Measurements from ENCODE around the gene LZTS2. TPM values are rescaled to one million over a fixed set of nuclear protein-coding genes. Genes with fewer than 3 reads are reported as not detected.

The LZTS2 gene, protein sequence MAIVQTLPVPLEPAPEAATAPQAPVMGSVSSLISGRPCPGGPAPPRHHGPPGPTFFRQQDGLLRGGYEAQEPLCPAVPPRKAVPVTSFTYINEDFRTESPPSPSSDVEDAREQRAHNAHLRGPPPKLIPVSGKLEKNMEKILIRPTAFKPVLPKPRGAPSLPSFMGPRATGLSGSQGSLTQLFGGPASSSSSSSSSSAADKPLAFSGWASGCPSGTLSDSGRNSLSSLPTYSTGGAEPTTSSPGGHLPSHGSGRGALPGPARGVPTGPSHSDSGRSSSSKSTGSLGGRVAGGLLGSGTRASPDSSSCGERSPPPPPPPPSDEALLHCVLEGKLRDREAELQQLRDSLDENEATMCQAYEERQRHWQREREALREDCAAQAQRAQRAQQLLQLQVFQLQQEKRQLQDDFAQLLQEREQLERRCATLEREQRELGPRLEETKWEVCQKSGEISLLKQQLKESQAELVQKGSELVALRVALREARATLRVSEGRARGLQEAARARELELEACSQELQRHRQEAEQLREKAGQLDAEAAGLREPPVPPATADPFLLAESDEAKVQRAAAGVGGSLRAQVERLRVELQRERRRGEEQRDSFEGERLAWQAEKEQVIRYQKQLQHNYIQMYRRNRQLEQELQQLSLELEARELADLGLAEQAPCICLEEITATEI
- polyA plus RNA-seq (2013, experiment 1 of 2) = 41.5 TPM
- polyA plus RNA-seq (2013, experiment 2 of 2) = 42.1 TPM

DNA sequence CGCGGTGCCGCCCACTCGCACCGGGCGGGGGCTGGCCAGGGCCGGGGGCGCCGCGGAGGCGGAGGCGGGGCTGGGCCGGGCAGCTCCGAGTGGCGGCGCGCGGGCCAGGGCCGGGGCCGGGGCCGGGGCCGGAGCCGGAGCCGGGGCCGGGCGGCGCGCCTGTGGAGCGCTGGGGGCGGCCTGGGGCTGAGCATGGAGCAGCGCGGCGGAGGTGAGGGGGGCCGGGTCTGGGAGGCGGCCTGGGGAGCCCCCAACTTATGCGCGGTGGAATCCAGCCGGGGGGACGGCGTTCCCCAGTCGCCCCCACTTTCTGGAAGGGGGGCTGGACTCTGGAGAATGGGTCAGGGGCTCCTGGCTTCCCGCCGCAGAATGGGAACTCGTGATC, at the start of gene LZTS2:
TSS of gene LZTS2 (plus strand) at position 67 of the 385 bp plus-strand sequence. CDS start 2,731 bp downstream, outside the sequence.
- no peaks in the 10 kb centered on the region for H3K27me3 ChIP-seq (ENCODE audit: insufficient read depth, low read length, poor library complexity)
- peak within 1 kb of the TSS; percentile 52 for H2BK120ac ChIP-seq (ENCODE audit: low read depth, low read length)
- WGBS (ENCODE audit: extremely low coverage, insufficient coverage, low lambda C conversion rate) = no CpG with 5 or more reads among the region's 44 CpGs
- H3K18ac ChIP-seq (ENCODE audit: low read length) = peak within 1 kb of the TSS; percentile 81
- H3K4me3 ChIP-seq (ENCODE audit: low read length) = peak within 1 kb of the TSS; percentile 90
- peaks cover 16% of the 10 kb centered on the region for H3K79me1 ChIP-seq (ENCODE audit: low read length)
- peak within 1 kb of the TSS; percentile 78 for H2BK5ac ChIP-seq (ENCODE audit: low read length)
- peak within 1 kb of the TSS; percentile 75 for H3K27ac ChIP-seq (ENCODE audit: low read depth, low read length)
- peak within 1 kb of the TSS; percentile 99 for H3K56ac ChIP-seq (ENCODE audit: low read length)
- peak within 1 kb of the TSS; percentile 60 for H4K8ac ChIP-seq (ENCODE audit: low read depth, low read length)
- H2AK5ac ChIP-seq (ENCODE audit: low read length) = peak within 1 kb of the TSS; percentile 93
- peak within 1 kb of the TSS; percentile 66 for H3K4ac ChIP-seq (ENCODE audit: low read depth, low read length)
- peak within 1 kb of the TSS; percentile 98 for H3K4me2 ChIP-seq (ENCODE audit: low read length)
- H3K79me2 ChIP-seq (ENCODE audit: control insufficient read depth, insufficient read depth, low read length) = peaks cover 12% of the 10 kb centered on the region
- peak; percentile 30 for DNase-seq
- H3K4me1 ChIP-seq (ENCODE audit: control insufficient read depth, low read depth, low read length) = peaks cover 15% of the 10 kb centered on the region
- peak within 1 kb of the TSS; percentile 99 for H3K9ac ChIP-seq (ENCODE audit: low read length)
- no peak within 1 kb of the TSS for H2BK15ac ChIP-seq (replicated peaks; ENCODE audit: low read depth)
- H3K36me3 ChIP-seq (ENCODE audit: control insufficient read depth, insufficient read depth, low read length) = peaks cover 5% of the 10 kb centered on the region
- no peak within 1 kb of the TSS for H4K5ac ChIP-seq (ENCODE audit: low read length)
- peak within 1 kb of the TSS; percentile 98 for H3K23ac ChIP-seq (ENCODE audit: low read length)

DNA sequence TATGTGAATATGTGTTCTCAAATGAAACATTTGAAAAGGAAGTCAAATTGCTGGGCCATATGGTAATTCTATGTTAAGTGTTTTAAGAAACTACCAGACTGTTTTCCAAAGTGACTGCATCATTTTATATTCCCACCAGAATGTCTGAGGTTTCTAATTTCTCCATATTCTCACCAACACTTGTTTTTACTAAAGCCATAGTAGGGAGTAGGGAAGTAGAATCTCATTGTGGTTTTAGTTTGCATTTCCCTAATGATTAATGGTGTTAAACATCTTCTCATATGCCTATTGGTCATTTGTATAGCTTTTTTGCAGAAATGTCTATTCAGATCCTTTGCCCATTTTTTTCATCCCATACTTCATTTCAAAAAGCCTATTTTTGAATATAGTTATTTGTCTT, 39.4 kb upstream of the LZTS2 start:
- H2BK15ac ChIP-seq (replicated peaks; ENCODE audit: low read depth) = no peak overlapping the region
- H3K56ac ChIP-seq (ENCODE audit: low read length) = no peak overlapping the region
- H2AK5ac ChIP-seq (ENCODE audit: low read length) = no peak overlapping the region
- H2BK120ac ChIP-seq (ENCODE audit: low read depth, low read length) = no peak overlapping the region
- H3K79me2 ChIP-seq (ENCODE audit: control insufficient read depth, insufficient read depth, low read length) = no peaks in the 10 kb centered on the region
- H4K8ac ChIP-seq (ENCODE audit: low read depth, low read length) = no peak overlapping the region
- H4K5ac ChIP-seq (ENCODE audit: low read length) = no peak overlapping the region
- H3K4me2 ChIP-seq (ENCODE audit: low read length) = no peak overlapping the region
- no peak overlapping the region for H3K9ac ChIP-seq (ENCODE audit: low read length)
- H2BK5ac ChIP-seq (ENCODE audit: low read length) = no peak overlapping the region
- H3K27ac ChIP-seq (ENCODE audit: low read depth, low read length) = no peak overlapping the region
- H3K4ac ChIP-seq (ENCODE audit: low read depth, low read length) = no peak overlapping the region
- H3K4me1 ChIP-seq (ENCODE audit: control insufficient read depth, low read depth, low read length) = no peaks in the 10 kb centered on the region
- no peak overlapping the region for H3K18ac ChIP-seq (ENCODE audit: low read length)
- no peaks in the 10 kb centered on the region for H3K27me3 ChIP-seq (ENCODE audit: insufficient read depth, low read length, poor library complexity)
- no peak for DNase-seq
- H3K4me3 ChIP-seq (ENCODE audit: low read length) = no peak overlapping the region
- H3K79me1 ChIP-seq (ENCODE audit: low read length) = no peaks in the 10 kb centered on the region
- H3K23ac ChIP-seq (ENCODE audit: low read length) = no peak overlapping the region
- H3K36me3 ChIP-seq (ENCODE audit: control insufficient read depth, insufficient read depth, low read length) = peaks cover 1% of the 10 kb centered on the region

DNA sequence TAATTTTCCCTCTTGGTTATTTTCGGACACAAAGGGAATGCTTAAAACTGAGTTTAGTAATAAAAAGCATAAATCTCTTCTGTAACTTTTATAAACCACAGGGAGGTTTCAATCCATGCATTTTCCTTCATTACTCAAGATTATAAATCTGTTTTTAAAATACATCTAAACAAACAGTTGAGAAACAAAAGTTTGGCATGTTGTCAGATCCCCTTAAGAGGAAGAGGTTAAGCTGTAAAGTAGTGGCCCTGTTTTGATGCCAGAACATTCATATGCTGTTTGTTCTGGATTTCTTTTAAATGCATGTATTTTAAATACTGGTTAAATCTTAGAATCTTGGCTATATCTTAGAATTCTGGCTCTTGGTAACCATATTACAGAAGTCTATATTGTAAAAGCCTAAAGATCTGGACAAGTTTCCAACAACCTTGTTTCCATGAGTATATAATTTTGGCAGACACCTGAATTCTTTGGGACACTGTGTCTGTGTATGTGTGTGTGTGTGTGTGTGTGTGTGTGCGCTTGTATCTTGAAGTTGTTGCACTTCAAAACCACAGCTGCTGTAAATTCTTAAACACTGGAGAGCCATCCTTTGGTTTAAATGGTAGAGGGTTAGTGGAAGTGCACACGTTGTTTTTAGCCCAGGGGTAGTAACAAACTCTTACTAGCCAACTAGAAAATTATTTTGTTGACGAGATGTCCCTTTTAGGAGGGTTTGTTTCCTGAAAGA, 37.1 kb upstream of the LZTS2 start:
- H3K79me2 ChIP-seq (ENCODE audit: control insufficient read depth, insufficient read depth, low read length) = no peaks in the 10 kb centered on the region
- no peak overlapping the region for H3K18ac ChIP-seq (ENCODE audit: low read length)
- WGBS (ENCODE audit: extremely low coverage, insufficient coverage, low lambda C conversion rate) = no CpG with 5 or more reads among the region's 4 CpGs
- no peaks in the 10 kb centered on the region for H3K79me1 ChIP-seq (ENCODE audit: low read length)
- no peak overlapping the region for H3K56ac ChIP-seq (ENCODE audit: low read length)
- H3K27me3 ChIP-seq (ENCODE audit: insufficient read depth, low read length, poor library complexity) = no peaks in the 10 kb centered on the region
- H3K23ac ChIP-seq (ENCODE audit: low read length) = no peak overlapping the region
- no peak overlapping the region for H3K4ac ChIP-seq (ENCODE audit: low read depth, low read length)
- H2BK120ac ChIP-seq (ENCODE audit: low read depth, low read length) = no peak overlapping the region
- no peak overlapping the region for H3K9ac ChIP-seq (ENCODE audit: low read length)
- peaks cover 1% of the 10 kb centered on the region for H3K36me3 ChIP-seq (ENCODE audit: control insufficient read depth, insufficient read depth, low read length)
- H4K8ac ChIP-seq (ENCODE audit: low read depth, low read length) = no peak overlapping the region
- H3K4me1 ChIP-seq (ENCODE audit: control insufficient read depth, low read depth, low read length) = no peaks in the 10 kb centered on the region
- H2AK5ac ChIP-seq (ENCODE audit: low read length) = no peak overlapping the region
- no peak overlapping the region for H3K4me3 ChIP-seq (ENCODE audit: low read length)
- H4K5ac ChIP-seq (ENCODE audit: low read length) = no peak overlapping the region
- H2BK15ac ChIP-seq (replicated peaks; ENCODE audit: low read depth) = no peak overlapping the region
- no peak overlapping the region for H3K4me2 ChIP-seq (ENCODE audit: low read length)
- no peak for DNase-seq
- H3K27ac ChIP-seq (ENCODE audit: low read depth, low read length) = no peak overlapping the region
- H2BK5ac ChIP-seq (ENCODE audit: low read length) = no peak overlapping the region

DNA sequence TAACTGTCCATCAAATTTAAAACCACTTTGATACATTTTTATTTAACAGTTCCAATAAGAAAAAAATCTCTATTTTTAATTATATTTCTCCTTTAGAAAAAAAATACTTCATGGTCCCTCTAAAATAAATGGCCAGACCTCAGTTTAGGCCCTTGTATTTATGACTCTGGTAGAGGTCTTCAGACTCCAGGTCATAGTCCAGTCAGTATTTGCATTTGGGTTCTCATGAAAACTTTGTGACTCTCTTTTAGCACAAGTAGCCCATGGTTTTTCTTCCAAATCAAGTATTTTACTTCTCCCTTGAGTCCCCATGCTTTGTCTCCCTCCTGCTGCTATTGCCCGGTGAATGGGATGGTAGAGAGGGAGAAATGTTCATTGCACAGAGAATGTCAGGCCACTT, 35.8 kb upstream of the LZTS2 start:
- no peak overlapping the region for H4K5ac ChIP-seq (ENCODE audit: low read length)
- no peak overlapping the region for H3K27ac ChIP-seq (ENCODE audit: low read depth, low read length)
- peaks cover 1% of the 10 kb centered on the region for H3K4me1 ChIP-seq (ENCODE audit: control insufficient read depth, low read depth, low read length)
- H3K4ac ChIP-seq (ENCODE audit: low read depth, low read length) = no peak overlapping the region
- no peak overlapping the region for H3K4me3 ChIP-seq (ENCODE audit: low read length)
- no peak overlapping the region for H2BK5ac ChIP-seq (ENCODE audit: low read length)
- no CpG with 5 or more reads among the region's 1 CpG for WGBS (ENCODE audit: extremely low coverage, insufficient coverage, low lambda C conversion rate)
- H3K27me3 ChIP-seq (ENCODE audit: insufficient read depth, low read length, poor library complexity) = no peaks in the 10 kb centered on the region
- H3K23ac ChIP-seq (ENCODE audit: low read length) = no peak overlapping the region
- no peak overlapping the region for H3K4me2 ChIP-seq (ENCODE audit: low read length)
- no peak overlapping the region for H2AK5ac ChIP-seq (ENCODE audit: low read length)
- no peak overlapping the region for H2BK15ac ChIP-seq (replicated peaks; ENCODE audit: low read depth)
- H3K18ac ChIP-seq (ENCODE audit: low read length) = no peak overlapping the region
- no peaks in the 10 kb centered on the region for H3K79me1 ChIP-seq (ENCODE audit: low read length)
- H3K36me3 ChIP-seq (ENCODE audit: control insufficient read depth, insufficient read depth, low read length) = peaks cover 1% of the 10 kb centered on the region
- no peak overlapping the region for H3K56ac ChIP-seq (ENCODE audit: low read length)
- no peaks in the 10 kb centered on the region for H3K79me2 ChIP-seq (ENCODE audit: control insufficient read depth, insufficient read depth, low read length)
- H2BK120ac ChIP-seq (ENCODE audit: low read depth, low read length) = no peak overlapping the region
- no peak overlapping the region for H3K9ac ChIP-seq (ENCODE audit: low read length)
- no peak for DNase-seq
- no peak overlapping the region for H4K8ac ChIP-seq (ENCODE audit: low read depth, low read length)

DNA sequence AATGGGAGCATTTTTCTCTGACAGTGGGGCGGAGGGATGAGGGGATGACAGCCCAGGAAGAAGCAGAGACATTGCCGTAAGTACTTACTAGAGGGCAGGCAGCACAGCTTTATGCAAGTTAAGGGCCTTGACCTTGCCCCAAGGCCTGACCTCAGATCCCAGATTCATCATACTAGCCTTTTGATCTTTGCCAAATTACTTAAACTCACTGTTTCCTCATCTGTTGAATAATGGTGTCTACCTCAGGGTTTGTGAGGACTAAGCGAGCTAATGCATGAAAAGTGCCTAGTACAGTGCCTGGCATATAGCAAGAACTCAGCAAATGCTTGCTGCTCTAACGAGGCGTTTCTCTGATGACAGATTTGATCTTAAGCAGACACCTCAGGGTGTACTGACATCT, 33.8 kb upstream of the LZTS2 start:
- Histone ChIP-seq H2BK5ac (ENCODE audit: low read length) (no peak overlapping the region), H4K8ac (ENCODE audit: low read depth, low read length) (no peak overlapping the region), H3K4ac (ENCODE audit: low read depth, low read length) (no peak overlapping the region), H3K9ac (ENCODE audit: low read length) (no peak overlapping the region), H2AK5ac (ENCODE audit: low read length) (no peak overlapping the region), H3K18ac (ENCODE audit: low read length) (no peak overlapping the region), H3K79me2 (ENCODE audit: control insufficient read depth, insufficient read depth, low read length) (no peaks in the 10 kb centered on the region), H3K56ac (ENCODE audit: low read length) (no peak overlapping the region), H3K79me1 (ENCODE audit: low read length) (no peaks in the 10 kb centered on the region), H2BK120ac (ENCODE audit: low read depth, low read length) (no peak overlapping the region), H3K27ac (ENCODE audit: low read depth, low read length) (no peak overlapping the region), H4K5ac (ENCODE audit: low read length) (no peak overlapping the region), H3K27me3 (ENCODE audit: insufficient read depth, low read length, poor library complexity) (no peaks in the 10 kb centered on the region), H2BK15ac (replicated peaks; ENCODE audit: low read depth) (no peak overlapping the region), H3K4me2 (ENCODE audit: low read length) (no peak overlapping the region), H3K23ac (ENCODE audit: low read length) (no peak overlapping the region), H3K36me3 (ENCODE audit: control insufficient read depth, insufficient read depth, low read length) (peaks cover 1% of the 10 kb centered on the region), H3K4me3 (ENCODE audit: low read length) (no peak overlapping the region), H3K4me1 (ENCODE audit: control insufficient read depth, low read depth, low read length) (peaks cover 4% of the 10 kb centered on the region)
- WGBS (ENCODE audit: extremely low coverage, insufficient coverage, low lambda C conversion rate) = no CpG with 5 or more reads among the region's 5 CpGs
- no peak for DNase-seq
